CD4-positive, alpha-beta T cell treated with Interleukin-21 for 1 hour (primary cell): Measurements from ENCODE around the gene MAP2K6.

ENCODE experiments used
- DNase-seq: peaks from one replicate; pipeline ENCODE4 v3.0.0-alpha.2; 2020

MAP2K6 gene

GRCh38 chr17:69497161-69497560, 82.7 kb downstream of the MAP2K6 start:
- no peak for DNase-seq

- no peak for DNase-seq
These were observed 84.8 kb downstream of the MAP2K6 start for GRCh38 chr17:69499318-69499717.

GRCh38 chr17:69500911-69501429, 86.5 kb downstream of the MAP2K6 start:
- no peak for DNase-seq

- DNase-seq, result no peak
These were observed 87.3 kb downstream of the MAP2K6 start for GRCh38 chr17:69501591-69502468.

- DNase-seq, result no peak
These were observed 89.2 kb downstream of the MAP2K6 start for GRCh38 chr17:69503711-69504110.

GRCh38 chr17:69505740-69506139, 91.2 kb downstream of the MAP2K6 start:
- no peak for DNase-seq

- no peak for DNase-seq
These were observed 92.0 kb downstream of the MAP2K6 start for GRCh38 chr17:69506489-69506888.

- no peak for DNase-seq
These were observed 94.3 kb downstream of the MAP2K6 start for GRCh38 chr17:69508814-69509213.

- no peak for DNase-seq
These were observed 96.8 kb downstream of the MAP2K6 start for GRCh38 chr17:69511250-69511649.

- no peak for DNase-seq
These were observed 98.4 kb downstream of the MAP2K6 start for GRCh38 chr17:69512946-69513345.

- no peak for DNase-seq
These were observed 101.7 kb downstream of the MAP2K6 start for GRCh38 chr17:69516225-69516624.

- DNase-seq, result no peak
These were observed 102.4 kb downstream of the MAP2K6 start for GRCh38 chr17:69516911-69517310.

- no peak for DNase-seq
These were observed 104.5 kb downstream of the MAP2K6 start for GRCh38 chr17:69518951-69519350.

GRCh38 chr17:69523244-69523861, 108.9 kb downstream of the MAP2K6 start:
- peak; percentile 18 for DNase-seq

GRCh38 chr17:69524854-69525253, 110.4 kb downstream of the MAP2K6 start:
- DNase-seq, result no peak

- DNase-seq, result peak; percentile 9
These were observed 111.7 kb downstream of the MAP2K6 start for GRCh38 chr17:69525920-69526841.

- DNase-seq, result no peak
These were observed 113.5 kb downstream of the MAP2K6 start for GRCh38 chr17:69528035-69528434.

- no peak for DNase-seq
These were observed 119.2 kb downstream of the MAP2K6 start for GRCh38 chr17:69533481-69534234.

- no peak for DNase-seq
These were observed 119.7 kb downstream of the MAP2K6 start for GRCh38 chr17:69534235-69534621.

- no peak for DNase-seq
These were observed 120.6 kb downstream of the MAP2K6 start for GRCh38 chr17:69535016-69535570.

- no peak for DNase-seq
These were observed 124.3 kb downstream of the MAP2K6 start for GRCh38 chr17:69538795-69539194.

GRCh38 chr17:69539274-69539673, 124.8 kb downstream of the MAP2K6 start:
- DNase-seq, result no peak
